ENCODE measurements around the gene PACS2. TPM values are rescaled to one million over a fixed set of nuclear protein-coding genes. Genes with fewer than 3 reads are reported as not detected.

PACS2 gene
- total RNA-seq, 2 experiments from 2014 or later = 21.1 to 22.2 TPM

DNA sequence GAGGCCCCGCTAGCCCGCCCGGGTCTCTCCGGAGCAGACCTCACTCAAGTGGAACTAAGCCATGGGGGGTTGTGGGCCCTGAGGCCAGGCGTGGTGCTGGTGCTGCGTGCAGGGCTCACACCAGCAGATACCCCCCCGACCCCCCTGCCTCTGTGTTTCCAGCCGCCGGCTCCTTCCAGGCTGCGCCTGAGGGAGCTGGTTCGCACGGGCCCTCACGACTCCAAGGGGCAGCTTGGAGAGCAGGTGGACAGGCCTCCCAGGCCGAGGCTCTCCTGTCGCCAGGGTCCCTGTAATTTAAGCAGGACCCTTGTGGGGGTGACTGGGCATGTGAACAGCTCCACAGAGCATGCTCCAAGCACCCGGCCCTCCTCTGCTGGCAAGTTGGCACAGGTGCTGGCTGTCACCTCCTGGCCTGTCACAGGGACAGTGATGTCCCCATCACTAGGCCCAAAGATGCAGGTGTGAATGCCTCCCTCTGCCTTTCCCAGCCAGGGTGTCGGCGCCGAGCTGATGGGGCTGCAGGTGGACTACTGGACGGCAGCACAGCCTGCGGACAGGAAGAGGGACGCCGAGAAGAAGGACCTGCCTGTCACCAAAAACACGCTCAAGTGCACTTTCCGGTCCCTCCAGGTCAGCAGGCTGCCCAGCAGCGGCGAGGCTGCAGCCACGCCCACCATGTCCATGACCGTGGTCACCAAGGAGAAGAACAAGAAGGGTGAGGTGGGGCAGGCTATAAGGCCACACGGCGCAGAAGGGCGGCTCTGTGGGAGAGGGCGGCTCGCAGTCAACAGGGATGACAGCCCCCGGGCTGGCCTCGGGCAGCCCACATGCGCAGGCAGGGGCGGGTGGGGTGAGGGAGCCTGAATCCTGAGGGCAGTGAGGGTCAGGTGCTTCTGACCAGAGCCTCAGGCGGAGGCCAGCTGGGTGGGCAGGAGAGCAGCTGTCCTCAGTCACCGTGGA, 77.9 kb downstream of the PACS2 start:
- Mint-ChIP-seq H3K27me3 (no peaks in the 10 kb centered on the region), H3K4me3 (no peak overlapping the region), H3K27ac (no peak overlapping the region), H3K9me3 (no peaks in the 10 kb centered on the region), H3K4me1 (peaks cover 2% of the 10 kb centered on the region), H3K36me3 (no peaks in the 10 kb centered on the region)
- no peak for DNase-seq

- Mint-ChIP-seq H3K27me3 (no peaks in the 10 kb centered on the region), H3K36me3 (no peaks in the 10 kb centered on the region), H3K9me3 (no peaks in the 10 kb centered on the region), H3K27ac (no peak overlapping the region), H3K4me3 (no peak overlapping the region), H3K4me1 (peaks cover 4% of the 10 kb centered on the region)
- no peak for DNase-seq
These were observed 78.6 kb downstream of the PACS2 start for GRCh38 chr14:105393151-105393550.

GRCh38 chr14:105394714-105395537, 80.4 kb downstream of the PACS2 start:
- Mint-ChIP-seq H3K27ac (no peak overlapping the region), H3K4me3 (no peak overlapping the region), H3K27me3 (no peaks in the 10 kb centered on the region), H3K9me3 (no peaks in the 10 kb centered on the region), H3K36me3 (peaks cover 12% of the 10 kb centered on the region), H3K4me1 (peaks cover 8% of the 10 kb centered on the region)
- DNase-seq = no peak

GRCh38 chr14:105395538-105395854, 80.9 kb downstream of the PACS2 start:
- peaks cover 4% of the 10 kb centered on the region for H3K9me3 Mint-ChIP-seq
- DNase-seq = no peak
- peaks cover 18% of the 10 kb centered on the region for H3K36me3 Mint-ChIP-seq
- no peaks in the 10 kb centered on the region for H3K27me3 Mint-ChIP-seq
- no peak overlapping the region for H3K4me3 Mint-ChIP-seq
- H3K27ac Mint-ChIP-seq = no peak overlapping the region
- H3K4me1 Mint-ChIP-seq = peaks cover 9% of the 10 kb centered on the region

- Mint-ChIP-seq H3K27me3 (no peaks in the 10 kb centered on the region), H3K4me3 (peak overlapping the region; percentile 93), H3K36me3 (peaks cover 36% of the 10 kb centered on the region), H3K4me1 (peaks cover 11% of the 10 kb centered on the region), H3K27ac (peak overlapping the region; percentile 87), H3K9me3 (peaks cover 13% of the 10 kb centered on the region)
- no peak for DNase-seq
These were observed 82.9 kb downstream of the PACS2 start for GRCh38 chr14:105397350-105397931.

GRCh38 chr14:105398044-105398725, 83.6 kb downstream of the PACS2 start, which contains the start of gene TEX22:
TSS of gene TEX22 (plus strand) at chr14:105398538. CDS start at chr14:105399341, 803 bp downstream.
- peak; percentile 93 for DNase-seq
- peak within 1 kb of the TSS; percentile 95 for H3K27ac Mint-ChIP-seq
- H3K4me3 Mint-ChIP-seq = peak within 1 kb of the TSS; percentile 93
- H3K4me1 Mint-ChIP-seq = peaks cover 14% of the 10 kb centered on the region
- no peaks in the 10 kb centered on the region for H3K27me3 Mint-ChIP-seq
- peaks cover 39% of the 10 kb centered on the region for H3K36me3 Mint-ChIP-seq
- peaks cover 13% of the 10 kb centered on the region for H3K9me3 Mint-ChIP-seq

GRCh38 chr14:105398726-105399465, 84.3 kb downstream of the PACS2 start:
- Mint-ChIP-seq H3K9me3 (peaks cover 13% of the 10 kb centered on the region), H3K27ac (peak overlapping the region; percentile 95), H3K27me3 (no peaks in the 10 kb centered on the region), H3K4me3 (peak overlapping the region; percentile 93), H3K4me1 (peaks cover 18% of the 10 kb centered on the region), H3K36me3 (peaks cover 40% of the 10 kb centered on the region)
- peak; percentile 64 for DNase-seq

GRCh38 chr14:105399466-105399775, 84.9 kb downstream of the PACS2 start:
- peak overlapping the region; percentile 93 for H3K4me3 Mint-ChIP-seq
- H3K36me3 Mint-ChIP-seq = peaks cover 46% of the 10 kb centered on the region
- peaks cover 16% of the 10 kb centered on the region for H3K9me3 Mint-ChIP-seq
- no peaks in the 10 kb centered on the region for H3K27me3 Mint-ChIP-seq
- DNase-seq = no peak
- peaks cover 23% of the 10 kb centered on the region for H3K4me1 Mint-ChIP-seq
- H3K27ac Mint-ChIP-seq = peak overlapping the region; percentile 95

DNA sequence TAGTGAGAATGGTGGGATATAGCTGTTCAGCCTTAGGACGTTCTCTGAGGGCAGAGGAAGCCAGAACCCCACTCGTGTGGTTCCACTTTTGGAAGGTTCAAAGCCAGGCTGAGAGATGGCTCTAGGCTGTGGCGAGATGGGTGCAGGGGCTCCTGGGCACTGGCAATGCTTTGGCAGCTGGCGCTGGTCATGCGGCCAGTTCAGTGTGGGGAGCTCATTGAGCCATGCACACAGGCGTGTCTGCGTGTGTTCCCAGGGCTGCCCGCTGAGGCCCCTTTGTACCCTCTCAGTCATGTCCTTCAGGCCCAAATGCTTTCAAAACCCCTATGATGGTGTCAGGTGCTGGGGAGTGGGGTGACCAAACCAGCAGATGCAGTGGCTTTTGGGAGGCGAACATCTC, 85.5 kb downstream of the PACS2 start:
- peak overlapping the region; percentile 95 for H3K27ac Mint-ChIP-seq
- peaks cover 29% of the 10 kb centered on the region for H3K4me1 Mint-ChIP-seq
- H3K27me3 Mint-ChIP-seq = no peaks in the 10 kb centered on the region
- peaks cover 18% of the 10 kb centered on the region for H3K9me3 Mint-ChIP-seq
- peak overlapping the region; percentile 93 for H3K4me3 Mint-ChIP-seq
- no peak for DNase-seq
- peaks cover 51% of the 10 kb centered on the region for H3K36me3 Mint-ChIP-seq

GRCh38 chr14:105401699-105402098, 87.2 kb downstream of the PACS2 start:
- H3K4me1 Mint-ChIP-seq = peaks cover 29% of the 10 kb centered on the region
- peaks cover 51% of the 10 kb centered on the region for H3K36me3 Mint-ChIP-seq
- DNase-seq = no peak
- peaks cover 21% of the 10 kb centered on the region for H3K9me3 Mint-ChIP-seq
- no peak overlapping the region for H3K4me3 Mint-ChIP-seq
- H3K27ac Mint-ChIP-seq = no peak overlapping the region
- no peaks in the 10 kb centered on the region for H3K27me3 Mint-ChIP-seq

- Mint-ChIP-seq H3K27me3 (peaks cover 23% of the 10 kb centered on the region), H3K27ac (no peak overlapping the region), H3K9me3 (peaks cover 8% of the 10 kb centered on the region), H3K36me3 (peaks cover 12% of the 10 kb centered on the region), H3K4me3 (no peak overlapping the region), H3K4me1 (peaks cover 13% of the 10 kb centered on the region)
- DNase-seq = no peak
These were observed 94.0 kb downstream of the PACS2 start for GRCh38 chr14:105408592-105408991.

GRCh38 chr14:105409364-105409763, 94.8 kb downstream of the PACS2 start:
- H3K27me3 Mint-ChIP-seq = peaks cover 27% of the 10 kb centered on the region
- no peak for DNase-seq
- H3K4me1 Mint-ChIP-seq = peaks cover 8% of the 10 kb centered on the region
- no peak overlapping the region for H3K27ac Mint-ChIP-seq
- no peak overlapping the region for H3K4me3 Mint-ChIP-seq
- peaks cover 6% of the 10 kb centered on the region for H3K9me3 Mint-ChIP-seq
- peaks cover 6% of the 10 kb centered on the region for H3K36me3 Mint-ChIP-seq

GRCh38 chr14:105410642-105411016, 96.1 kb downstream of the PACS2 start:
- Mint-ChIP-seq H3K4me3 (no peak overlapping the region), H3K27me3 (peaks cover 27% of the 10 kb centered on the region), H3K36me3 (no peaks in the 10 kb centered on the region), H3K9me3 (no peaks in the 10 kb centered on the region), H3K4me1 (peaks cover 9% of the 10 kb centered on the region), H3K27ac (no peak overlapping the region)
- DNase-seq = no peak

Measured in activated naive CD8-positive, alpha-beta T cell treated with anti-CD3 and anti-CD28 coated beads for 36 hours (primary cell).